Inferior parietal cortex (tissue), 1 donor: Measurements from ENCODE around the gene EML6.
A peak's percentile ranks its signal among the peaks of the same experiment; 100 is the strongest.

Source experiments
- DNase-seq: peaks from one replicate; pipeline ENCODE4 v3.0.0-alpha.2; 2016; ENCODE audit errors: extremely low spot score

EML6 gene

DNA sequence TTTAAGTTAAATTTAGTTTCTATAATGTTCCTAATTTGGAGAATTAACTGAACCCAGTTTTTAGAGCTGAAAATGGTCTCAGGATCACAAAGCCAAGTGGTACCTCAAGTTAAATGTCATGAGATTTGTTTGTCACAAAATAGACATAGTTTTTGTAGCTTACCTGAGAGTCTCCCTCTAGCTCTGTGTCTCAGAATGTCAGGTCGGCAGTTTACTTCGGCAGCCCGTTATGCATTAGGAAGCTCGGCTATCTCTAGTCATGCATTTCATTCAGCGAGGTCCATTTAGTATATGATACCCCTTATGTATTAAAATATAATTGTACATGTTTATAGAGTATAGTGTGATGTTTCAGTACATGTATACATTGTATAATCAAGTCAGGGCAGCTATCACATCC is 155.6 kb downstream of the EML6 start:
- DNase-seq, result no peak

DNA sequence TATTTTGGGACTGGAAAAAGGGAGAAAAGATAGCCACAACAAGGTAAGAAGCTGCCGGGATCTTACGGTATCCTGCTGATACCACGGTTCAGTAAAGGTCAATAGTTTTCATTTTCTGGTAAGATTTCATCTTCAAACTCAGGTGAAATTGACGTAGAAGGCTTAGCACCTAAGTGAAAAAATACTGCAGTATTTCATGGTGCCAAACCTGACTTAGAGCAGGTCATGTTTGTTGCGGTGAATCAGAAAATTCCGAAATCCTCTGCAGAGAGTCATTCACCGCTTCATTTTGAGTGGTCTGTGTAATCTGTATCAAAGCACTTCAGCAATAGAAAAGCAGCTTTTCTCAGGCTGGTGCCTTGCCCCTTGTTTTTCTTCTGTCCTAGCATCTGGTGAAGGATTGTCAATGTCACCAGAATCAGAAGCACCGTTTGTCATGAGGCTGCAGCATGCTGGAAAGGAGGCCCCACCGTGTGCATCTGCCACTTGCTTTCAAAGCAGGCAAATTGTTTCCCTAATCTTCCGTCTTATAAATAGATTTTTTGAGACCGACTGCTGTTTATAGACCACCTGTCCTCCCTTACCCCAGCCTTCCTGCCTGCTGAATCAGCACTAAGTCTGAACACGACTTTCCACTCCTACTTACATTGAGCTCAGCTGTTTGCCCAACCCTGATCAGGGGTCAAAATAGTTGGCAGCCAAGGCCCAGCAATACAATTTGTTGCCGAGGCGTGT is 156.3 kb downstream of the EML6 start:
- no peak for DNase-seq

DNA sequence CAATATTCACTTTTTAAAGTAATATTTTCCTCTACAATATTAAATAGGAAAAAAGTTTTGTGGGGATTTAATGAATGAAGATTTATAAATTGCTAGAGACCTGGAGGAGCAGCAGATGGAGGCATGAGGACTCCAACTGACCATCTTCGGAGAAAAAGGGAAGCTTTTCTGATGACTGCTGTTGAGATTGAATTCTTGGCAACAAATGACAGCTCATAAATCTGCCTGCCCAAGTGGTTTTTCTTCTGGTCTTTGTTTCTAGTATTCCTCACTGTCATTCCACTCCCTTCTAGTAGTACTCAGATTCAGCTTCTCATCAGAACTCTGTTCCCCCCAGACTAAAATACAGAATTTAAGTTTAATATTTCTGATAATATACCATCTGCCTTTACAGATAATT is 157.0 kb downstream of the EML6 start:
- DNase-seq, result no peak

DNA sequence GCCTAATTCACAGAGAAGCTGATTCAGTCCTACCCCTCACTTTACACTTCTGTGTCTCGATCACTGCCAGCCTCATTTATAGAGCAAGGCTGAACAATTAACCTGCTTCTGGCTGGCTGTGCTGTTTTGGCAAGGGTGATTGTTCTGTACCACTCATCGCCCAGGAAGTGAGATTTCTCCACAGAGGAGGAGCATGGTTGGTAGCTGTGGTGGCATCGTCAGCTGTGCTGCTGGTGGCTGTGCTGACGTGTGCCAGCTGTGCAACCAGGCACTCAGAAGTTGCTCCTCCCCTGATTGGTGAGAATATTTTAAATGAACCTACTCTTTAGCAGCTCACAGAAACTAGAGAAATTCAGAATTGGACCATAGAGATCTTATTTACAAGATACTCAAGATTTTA is 158.3 kb downstream of the EML6 start:
- DNase-seq, result peak; percentile 15

DNA sequence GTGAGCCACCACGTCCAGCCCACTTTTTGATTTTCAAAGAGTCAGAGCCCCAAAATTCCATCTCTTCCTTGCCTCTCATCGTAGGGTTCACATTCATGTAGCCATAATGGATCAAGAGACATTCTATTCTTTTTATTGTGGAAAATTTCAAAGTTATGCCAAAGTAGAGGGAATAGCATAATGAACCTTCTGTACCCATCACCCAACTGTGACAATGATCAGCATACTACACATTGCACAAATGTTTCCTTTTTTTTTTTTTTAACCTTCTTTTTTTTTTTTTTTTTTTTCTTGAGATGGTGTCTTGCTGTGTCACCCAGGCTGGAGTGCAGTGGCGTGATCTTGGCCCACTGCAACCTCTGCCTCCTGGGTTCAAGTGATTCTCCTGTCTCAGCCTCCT is 162.4 kb downstream of the EML6 start:
- DNase-seq, result no peak

DNA sequence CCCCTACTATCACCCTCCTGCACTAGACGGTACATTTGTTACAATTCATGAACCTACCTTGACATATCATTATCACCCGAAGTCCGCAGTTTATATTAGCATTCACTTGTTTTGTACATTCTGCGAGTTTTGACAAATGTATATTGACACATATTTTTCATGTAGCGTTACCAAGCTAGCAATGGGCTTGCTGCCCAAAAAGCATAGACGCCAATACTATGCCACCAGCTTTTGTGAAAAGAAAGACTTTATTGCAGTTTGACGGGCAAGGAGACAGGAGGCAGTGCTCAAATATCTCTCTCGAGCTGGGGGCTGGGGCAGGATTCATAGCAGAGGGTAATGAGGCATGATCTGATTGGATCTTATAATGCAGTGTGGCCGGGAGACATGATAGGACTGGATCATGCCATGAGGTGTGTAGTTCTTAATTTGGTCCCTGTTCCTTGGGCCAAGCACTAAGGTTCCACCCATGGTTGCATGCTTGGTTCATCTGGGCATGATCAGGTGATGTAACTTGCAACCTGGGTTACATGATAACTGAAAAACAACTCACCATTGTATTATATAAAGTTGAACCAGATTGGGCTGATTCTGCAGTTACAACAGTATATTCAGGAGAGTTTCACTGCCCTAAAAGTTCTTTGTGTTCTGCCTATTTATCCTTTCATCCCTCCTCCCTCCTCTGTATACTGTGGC is 164.5 kb downstream of the EML6 start:
- DNase-seq, result no peak

DNA sequence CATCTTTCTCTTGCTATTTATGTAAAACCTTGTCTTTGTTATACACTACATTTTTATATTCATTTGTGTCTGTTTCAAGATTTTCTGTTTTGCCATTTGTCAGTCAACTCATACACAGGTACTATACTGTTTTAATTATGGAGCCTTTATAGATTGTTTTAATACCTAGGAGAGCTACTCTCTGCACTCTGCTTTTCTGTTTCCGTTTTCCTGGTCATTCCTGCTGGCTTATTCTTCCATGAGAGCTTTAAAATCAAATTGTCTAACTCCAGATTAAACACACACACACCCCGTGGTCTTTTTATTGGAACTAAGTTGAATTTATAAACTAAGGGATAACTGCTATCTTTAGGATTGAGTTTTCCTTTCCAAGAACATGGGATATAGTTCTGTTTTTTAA is 165.6 kb downstream of the EML6 start:
- no peak for DNase-seq

DNA sequence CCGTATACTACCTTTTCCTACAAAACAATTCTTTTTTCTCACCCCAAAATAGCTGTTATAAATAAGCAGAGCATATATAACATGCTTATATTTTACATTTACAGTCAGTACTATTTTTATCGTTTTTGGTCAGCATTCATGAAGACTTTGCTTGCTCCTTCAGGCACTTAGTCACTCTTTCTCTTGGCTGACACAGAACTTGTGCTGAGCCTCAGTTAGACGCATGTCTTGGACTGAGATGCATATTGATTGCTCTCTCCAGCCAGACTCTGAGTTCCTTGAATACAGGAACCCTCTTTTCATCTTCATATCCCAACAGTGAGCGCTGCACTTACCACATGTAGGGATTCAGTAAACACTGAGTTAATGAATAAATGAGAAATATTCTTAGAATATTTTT is 168.4 kb downstream of the EML6 start:
- DNase-seq, result no peak

DNA sequence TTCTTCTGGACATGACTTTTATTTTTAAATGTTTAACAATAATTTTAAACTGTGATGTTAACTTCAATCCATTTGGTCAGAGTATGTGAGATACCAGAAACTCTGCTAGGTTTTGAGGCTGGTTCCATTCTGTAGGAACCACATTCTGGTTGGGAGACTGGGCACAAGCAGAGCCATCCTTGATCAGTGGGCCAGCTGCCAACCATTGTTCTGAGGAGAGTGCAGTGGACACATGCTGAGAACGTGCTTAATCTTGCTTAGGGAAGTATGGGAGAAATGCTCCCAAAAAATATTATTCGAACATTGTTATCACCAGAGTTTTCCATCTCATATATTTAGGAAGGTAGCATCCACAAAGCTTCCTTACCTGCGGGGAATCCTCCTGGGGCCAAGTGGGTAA is 171.0 kb downstream of the EML6 start:
- DNase-seq, result no peak

DNA sequence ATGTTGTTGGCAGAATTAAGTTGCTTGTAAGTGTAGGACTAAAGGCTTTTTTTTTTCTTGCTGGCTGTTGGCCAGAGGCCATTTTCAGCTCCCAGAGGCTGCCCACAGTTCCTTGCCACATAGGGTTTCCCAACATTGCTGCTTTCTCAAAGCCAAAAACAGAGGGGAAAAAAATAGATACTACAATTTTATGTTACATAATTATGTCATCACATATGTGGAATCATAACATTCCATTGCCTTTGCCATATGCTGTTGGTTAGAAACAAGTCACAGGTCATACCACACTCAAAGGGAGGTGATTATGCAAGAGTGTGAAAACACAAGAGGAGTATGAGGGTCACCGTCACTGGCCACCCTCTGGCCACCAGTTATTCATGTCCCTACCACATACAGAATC is 172.3 kb downstream of the EML6 start:
- no peak for DNase-seq

DNA sequence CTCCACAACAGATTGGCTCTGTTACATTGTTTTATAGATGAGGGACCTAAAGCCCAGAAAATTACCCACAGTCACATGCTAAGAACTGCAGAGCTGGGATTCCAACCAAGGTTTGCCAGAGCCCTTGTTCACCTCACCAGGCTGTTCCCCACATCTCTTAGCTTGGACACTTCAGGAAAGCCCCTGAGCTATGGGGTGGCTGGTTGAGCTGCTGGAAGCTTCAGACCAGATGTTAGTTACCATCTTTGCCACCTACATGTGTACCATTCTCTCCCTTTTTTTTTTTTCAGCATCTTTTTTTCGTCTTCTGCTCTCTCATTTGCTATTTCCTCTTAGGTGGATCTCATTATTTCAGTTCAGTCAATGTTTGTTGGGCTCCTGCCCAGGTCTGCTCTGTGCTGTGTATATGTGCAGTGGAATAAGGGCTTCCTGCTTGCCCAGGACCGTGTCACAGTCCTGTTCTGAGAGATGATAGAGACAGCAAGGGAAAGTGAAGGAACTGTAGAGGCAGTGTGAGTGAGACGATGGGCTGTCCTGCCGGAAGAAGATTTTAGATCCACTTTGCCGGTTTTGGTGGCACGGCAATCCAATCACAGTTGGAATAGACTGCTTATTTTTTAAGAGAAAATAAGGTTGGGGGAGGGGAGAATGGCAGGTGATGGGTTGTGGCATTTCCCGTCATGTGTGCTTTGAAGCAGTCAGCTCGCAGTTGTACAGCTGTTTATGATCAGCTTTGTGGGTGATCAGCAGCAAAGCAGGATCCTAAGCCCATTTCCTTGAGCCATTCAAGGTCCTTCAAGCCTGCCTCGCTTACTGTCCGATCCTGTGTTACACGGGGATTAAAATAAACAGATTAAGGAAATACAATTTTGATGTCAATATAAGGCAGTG is 174.2 kb downstream of the EML6 start:
- DNase-seq, result no peak

DNA sequence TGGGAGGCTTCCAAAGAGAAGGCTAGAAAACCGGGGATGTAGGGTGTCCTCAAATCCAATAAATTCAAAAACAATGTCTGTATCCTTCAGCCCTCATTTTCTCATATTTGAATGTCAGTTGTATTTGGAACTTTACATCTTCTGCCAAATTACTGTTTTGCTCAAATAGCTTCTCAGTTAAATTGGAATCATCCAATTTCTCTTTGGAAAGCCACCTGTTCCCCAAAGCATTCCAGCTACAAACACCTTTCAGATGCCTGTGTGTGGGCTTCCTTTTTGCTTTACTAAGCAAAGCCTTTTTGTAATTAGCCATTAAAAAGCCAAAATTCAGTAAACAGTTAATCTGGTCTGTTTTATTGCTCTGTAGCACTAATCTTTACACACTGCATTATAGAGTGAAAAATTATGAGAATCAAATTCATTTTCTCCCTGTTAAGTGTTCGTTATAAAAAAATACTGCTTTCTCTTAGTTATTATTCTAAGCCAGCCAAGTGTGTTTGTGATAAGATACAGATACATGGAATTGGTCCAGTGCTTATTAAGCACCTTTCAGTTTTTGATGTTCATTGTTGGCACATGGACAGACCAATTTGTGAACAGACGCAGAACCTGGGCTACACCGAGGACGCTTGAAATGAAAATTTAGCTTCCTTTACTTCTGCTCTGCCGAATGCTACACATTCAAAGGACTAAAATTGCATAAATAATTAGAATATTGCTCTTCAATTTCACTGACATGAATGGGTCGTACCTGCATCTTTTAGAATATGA is 175.2 kb downstream of the EML6 start:
- DNase-seq, result peak; percentile 17

DNA sequence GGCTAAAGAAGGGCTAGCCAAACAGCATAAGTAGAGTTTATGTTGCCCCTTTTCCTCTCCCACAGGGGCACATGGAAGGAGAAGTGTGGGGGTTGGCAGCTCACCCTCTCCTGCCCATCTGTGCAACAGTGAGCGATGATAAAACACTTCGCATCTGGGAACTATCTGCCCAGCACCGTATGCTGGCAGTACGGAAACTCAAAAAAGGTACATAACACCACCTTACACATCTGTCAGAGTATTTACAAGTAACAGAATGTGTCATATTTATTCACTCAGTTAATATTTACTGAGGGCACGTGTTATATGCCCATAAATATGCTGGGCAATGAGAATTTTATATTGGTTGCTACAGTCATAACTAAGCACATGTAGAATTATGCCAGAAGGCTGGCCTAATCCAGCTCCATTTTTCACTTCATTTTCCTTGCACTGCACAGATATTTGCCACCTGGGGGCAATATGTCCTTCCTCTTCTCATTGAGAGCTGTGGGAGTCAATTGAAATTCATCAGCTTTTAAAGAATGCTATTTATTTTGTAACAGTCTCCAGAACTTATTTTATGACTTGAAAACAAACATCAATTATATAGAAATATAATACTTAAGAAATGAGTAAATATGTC is 176.2 kb downstream of the EML6 start:
- DNase-seq, result peak; percentile 77

DNA sequence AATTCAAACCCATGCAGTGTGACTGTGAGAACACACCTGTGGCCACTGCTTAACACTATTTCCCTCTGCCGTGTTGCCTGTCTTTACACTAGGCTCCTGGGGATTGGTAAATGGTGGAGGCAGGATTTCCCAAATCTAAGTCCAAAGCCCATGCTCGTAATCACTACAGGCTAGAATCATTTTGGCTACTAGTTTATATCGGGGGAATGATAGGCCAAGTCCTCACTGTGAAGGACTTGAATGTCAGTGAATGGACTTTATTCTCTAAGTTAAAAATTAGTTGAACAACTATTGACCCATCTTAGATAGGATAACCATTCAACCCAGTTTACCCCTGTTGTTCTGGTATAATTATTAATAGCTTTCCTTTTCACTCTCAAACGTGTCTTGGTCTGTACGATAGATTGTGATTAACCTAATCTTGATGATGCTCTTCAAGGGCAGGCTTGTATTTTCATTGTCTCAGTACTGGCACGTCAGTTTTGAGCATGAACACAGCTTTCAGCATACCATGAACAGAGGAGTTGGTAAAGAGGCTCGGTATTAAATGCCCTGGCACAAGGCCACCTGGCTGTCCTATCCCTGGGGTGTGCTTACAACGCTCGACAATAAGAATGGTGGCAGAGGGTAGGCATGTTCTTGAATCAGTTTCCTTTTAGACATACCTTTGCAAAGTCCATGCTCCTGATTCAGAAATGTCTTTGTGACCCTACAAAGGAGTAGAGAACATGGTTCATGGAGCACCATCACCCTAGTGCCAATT is 177.9 kb downstream of the EML6 start:
- no peak for DNase-seq

DNA sequence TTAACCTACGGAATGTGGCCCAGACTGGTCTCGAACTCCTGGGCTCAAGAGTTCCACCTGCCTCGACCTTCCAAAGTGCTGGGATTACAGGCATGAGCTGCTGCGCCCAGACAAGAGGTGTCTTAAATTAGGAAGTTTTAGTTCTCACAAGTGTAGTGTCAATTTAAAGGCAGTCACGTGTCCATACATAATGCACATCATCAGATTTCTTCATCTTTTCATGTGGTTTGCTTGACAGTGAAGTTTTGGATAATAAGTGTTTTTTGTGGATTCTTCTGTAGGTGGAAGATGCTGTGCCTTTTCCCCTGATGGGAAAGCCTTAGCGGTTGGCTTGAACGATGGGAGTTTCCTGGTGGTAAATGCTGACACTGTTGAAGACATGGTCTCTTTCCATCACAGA is 179.3 kb downstream of the EML6 start:
- DNase-seq, result no peak

DNA sequence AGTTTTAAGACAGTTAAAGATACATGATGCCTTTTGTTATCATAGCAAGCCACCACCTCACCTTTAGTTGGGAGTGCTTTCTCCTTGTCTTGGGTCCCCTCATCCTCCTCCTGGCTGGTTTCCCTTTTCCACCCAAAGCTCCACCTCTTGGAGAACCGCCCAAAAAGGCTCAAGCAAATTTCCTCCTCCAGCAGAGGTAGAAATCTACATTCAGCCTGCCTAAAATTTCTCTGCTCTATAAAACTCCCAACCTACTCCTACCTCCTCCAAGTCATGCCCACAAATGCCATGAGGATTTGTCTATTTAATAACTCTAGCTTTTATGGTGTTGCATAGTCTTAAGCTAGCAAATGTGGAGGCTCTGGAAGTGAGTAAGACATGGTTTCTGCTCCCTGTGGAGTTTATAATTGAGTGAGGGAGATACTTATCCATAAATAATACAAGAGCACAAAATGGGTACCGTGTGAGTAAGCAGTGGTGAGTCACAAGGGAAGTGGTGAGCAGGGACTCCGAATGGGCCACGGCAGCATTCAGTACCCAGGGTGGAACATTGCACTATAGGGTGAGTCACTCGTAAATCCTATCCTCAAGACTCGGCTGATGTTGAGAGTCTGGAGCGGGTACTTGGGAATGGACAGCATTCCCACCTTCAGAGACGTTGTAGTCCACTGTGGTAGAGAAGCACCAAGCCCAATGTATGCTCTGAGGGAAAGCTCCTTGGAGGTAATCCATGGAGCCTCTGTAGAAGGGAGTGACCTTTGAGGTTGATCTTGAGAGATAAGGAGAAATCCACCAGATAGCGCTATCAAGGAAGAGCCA is 180.5 kb downstream of the EML6 start:
- DNase-seq, result peak; percentile 25

DNA sequence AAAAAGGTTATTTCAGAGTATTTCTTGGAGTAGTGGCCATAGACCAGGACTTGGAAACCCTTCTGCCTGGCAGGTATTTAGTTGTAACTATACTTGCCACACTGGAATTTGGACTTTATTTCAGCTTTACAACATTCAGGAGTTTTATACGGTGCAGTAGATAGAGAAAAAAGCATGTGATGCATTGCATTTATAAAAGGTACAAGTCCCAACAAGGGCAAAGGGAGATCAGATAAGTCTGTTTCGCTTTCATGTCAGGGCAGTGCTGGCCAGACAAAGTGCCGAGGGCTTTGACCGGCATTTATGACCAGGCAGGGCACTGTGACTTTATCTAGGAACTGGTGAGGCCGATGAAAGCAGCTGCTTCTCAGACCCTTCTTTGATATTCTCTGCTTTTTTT is 181.4 kb downstream of the EML6 start:
- no peak for DNase-seq

DNA sequence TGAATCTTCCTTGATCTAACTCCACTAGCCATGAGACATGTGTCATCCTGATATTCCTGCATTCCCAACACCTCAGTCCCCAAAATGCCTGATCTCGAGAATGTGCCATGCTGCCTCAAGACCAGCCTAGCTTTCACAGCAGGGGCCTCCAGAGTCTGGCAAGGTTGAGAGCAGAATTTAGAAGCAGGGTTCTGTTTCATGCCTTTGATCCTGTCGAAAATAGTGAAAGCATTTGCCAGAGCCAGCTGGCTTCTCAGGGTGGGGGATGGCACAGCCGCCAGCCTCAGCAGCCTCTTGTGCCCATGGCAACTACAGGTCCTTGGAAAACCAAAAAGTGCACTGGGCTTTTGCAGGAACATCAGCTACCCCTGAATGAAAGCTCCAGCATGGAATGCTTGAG is 183.3 kb downstream of the EML6 start:
- DNase-seq, result peak; percentile 31

DNA sequence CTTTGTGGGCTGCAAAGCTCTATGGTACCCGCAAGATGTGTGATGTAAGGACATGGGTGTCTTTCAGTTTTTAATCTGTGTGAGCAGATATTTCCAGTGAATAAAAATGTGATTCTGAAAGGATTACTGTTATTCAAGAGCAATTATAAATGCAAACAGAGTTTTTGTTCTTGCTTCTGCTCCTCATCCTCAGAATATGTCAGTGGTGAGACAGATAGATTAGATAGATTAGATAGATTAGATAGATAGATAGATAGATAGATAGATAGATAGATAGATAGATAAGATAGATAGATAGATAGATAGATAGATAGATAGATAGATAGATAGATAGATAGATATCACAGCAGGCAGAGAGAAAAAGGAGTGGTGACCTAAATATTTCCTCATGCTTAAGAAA is 184.2 kb downstream of the EML6 start:
- no peak for DNase-seq

DNA sequence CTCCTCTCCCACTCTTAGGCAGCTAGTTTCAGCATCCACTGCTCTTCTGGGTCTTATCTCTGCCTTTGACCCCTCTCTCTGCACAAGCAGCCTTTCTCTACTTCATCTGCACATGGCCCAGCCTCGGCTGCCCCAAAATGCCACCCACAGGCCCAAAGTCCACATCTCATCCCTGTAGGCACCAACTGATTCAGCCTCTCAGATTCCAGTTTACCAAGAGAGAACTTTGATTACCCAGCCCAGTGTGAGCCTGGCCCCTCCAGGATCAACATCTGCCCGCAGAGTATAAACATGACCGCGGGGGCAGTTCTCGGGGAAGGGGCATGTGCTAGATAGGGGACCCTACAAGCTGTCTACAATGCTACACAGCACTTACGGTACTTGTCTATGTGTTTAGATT is 185.1 kb downstream of the EML6 start:
- DNase-seq, result no peak
